HEK293T (cell line): ENCODE measurements around the gene RNU1-2.
"Not testable (repeated sequence)": the region's sequence is repeated elsewhere in the genome, so short reads cannot be mapped to it uniquely, and the experiment has no call there.

Source experiments
- ARNT ChIP-seq: fragments of 450-650 bp; IDR thresholded peaks from 2 replicates; pipeline ENCODE4 v1.6.1; 2017; ENCODE audit warnings: mild to moderate bottlenecking
- FOXM1 ChIP-seq: fragments of 450-650 bp; IDR thresholded peaks from 2 replicates; pipeline ENCODE4 v1.6.1; 2017; ENCODE audit warnings: mild to moderate bottlenecking, borderline replicate concordance
- HDGF ChIP-seq: fragments of 450-650 bp; IDR thresholded peaks from 2 replicates; pipeline ENCODE4 v1.6.1; 2017; ENCODE audit warnings: antibody characterized with exemption, borderline replicate concordance
- NFRKB ChIP-seq: fragments of 450-650 bp; IDR thresholded peaks from 2 replicates; pipeline ENCODE4 v1.6.1; 2016; ENCODE audit warnings: mild to moderate bottlenecking, moderate library complexity
- SP1 ChIP-seq: fragments of 450-650 bp; IDR thresholded peaks from 2 replicates; pipeline ENCODE4 v1.6.1; 2017
- SUZ12 ChIP-seq: fragments of 450-650 bp; IDR thresholded peaks from 2 replicates; pipeline ENCODE4 v1.6.1; 2016; ENCODE audit warnings: mild to moderate bottlenecking

DNA sequence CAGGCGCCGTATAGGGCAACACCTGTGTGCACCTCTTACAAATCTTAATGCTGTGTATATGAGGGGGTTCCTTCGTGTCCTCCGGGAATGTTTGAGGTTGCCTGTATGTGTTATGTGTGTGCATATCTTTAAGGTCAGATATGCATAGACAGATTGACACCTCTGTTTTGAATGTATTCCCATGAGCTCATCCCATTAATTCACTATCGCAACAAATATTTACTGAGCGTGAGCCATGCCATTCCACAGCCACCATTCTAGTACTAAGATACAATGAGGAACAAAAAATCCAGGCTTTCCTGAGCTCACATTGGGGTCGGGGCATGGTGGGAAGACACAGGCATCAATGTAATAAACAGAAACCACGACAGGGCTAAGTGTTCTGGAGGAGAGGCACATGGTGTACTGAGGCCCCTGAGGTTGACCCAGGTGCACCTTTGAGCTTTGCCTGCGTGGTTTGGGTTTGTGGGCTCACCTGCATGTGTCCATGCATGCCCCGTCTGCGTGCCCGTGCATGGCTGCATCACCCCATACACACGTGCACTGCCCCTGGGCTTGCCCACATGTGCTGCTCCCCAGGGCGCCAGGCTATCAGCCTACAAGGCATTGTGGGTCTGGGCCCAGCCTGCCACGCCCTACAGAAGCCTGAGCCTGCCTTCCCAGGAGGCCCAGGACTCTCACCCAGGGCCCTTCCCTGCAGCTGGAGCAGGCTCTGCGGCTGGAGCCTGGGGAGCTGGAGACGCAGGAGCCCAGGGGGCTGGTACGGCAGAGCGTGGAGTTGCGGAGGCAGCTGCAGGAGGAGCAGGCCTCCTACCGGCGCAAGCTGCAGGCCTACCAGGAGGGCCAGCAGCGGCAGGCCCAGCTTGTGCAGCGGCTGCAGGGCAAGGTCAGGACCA lies 33.6 kb downstream of the RNU1-2 start:
- TF ChIP-seq ARNT, NFRKB, SUZ12, HDGF, FOXM1, SP1: not testable (repeated sequence)
